Measurements from ENCODE around the gene TMEM98. TPM values are rescaled to one million over a fixed set of nuclear protein-coding genes. Genes with fewer than 3 reads are reported as not detected.
"Not testable (repeated sequence)": the region's sequence is repeated elsewhere in the genome, so short reads cannot be mapped to it uniquely, and the experiment has no call there.

Gene TMEM98
- total RNA-seq, 1 donor from 2014 or later, result not detected

DNA sequence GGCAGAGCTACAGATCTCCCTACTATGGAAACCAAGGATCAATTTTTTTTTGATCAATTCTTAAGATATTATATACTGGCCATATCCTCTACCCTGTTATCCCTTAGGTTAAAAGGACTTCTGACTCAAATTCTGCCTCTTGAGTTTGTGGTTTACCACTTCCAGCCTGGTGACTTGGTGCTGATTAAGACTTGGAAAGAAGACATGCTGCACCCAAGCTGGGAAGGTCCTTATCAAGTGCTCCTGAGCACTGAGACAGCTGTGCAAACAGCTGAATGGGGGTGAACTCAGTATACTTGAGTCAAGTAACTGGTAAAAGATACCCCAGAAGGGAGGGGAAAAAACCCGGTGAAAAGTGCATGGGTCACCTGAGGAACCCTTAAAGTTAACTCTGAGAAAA lies 43.2 kb downstream of the TMEM98 start:
- no peak overlapping the region for H3K4me3 Mint-ChIP-seq
- CTCF ChIA-PET, result no interaction called here
- intact Hi-C loops (cut with micrococcal nuclease), result no loop called here
- H3K27me3 Mint-ChIP-seq, result peaks cover 3% of the 10 kb centered on the region
- ATAC-seq (ENCODE audit: low read depth) (no peak), DNase-seq (no peak)
- H3K27ac Mint-ChIP-seq, result no peak overlapping the region
- peaks cover 8% of the 10 kb centered on the region for H3K9me3 Mint-ChIP-seq
- POLR2A ChIA-PET, result no interaction called here
- H3K36me3 Mint-ChIP-seq (ENCODE audit: low read depth), result no peaks in the 10 kb centered on the region
- TF ChIP-seq, protein P1, sequence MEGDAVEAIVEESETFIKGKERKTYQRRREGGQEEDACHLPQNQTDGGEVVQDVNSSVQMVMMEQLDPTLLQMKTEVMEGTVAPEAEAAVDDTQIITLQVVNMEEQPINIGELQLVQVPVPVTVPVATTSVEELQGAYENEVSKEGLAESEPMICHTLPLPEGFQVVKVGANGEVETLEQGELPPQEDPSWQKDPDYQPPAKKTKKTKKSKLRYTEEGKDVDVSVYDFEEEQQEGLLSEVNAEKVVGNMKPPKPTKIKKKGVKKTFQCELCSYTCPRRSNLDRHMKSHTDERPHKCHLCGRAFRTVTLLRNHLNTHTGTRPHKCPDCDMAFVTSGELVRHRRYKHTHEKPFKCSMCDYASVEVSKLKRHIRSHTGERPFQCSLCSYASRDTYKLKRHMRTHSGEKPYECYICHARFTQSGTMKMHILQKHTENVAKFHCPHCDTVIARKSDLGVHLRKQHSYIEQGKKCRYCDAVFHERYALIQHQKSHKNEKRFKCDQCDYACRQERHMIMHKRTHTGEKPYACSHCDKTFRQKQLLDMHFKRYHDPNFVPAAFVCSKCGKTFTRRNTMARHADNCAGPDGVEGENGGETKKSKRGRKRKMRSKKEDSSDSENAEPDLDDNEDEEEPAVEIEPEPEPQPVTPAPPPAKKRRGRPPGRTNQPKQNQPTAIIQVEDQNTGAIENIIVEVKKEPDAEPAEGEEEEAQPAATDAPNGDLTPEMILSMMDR (IDR thresholded peaks at IDR 0.05), result no peak
- H3K4me1 Mint-ChIP-seq, result no peaks in the 10 kb centered on the region

DNA sequence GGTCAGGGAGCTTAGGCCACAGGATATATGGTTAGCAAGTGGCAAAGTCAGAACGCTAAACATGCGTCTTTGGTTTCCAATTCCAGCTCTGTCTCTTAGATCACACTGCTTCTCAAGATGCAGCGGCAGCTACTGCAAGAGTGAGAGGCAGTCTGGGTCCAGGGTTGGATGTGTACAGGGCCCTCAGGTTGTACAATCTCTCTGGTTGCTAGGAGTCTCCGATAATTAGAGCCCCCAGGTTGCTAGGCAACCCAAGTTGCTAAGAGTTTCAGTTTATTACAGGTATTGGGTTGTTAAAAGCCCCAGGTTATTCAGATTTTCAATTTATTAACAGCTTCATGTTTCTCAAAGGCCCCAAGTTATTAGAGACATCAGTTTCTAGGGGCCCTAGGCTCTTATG lies 48.2 kb downstream of the TMEM98 start:
- Mint-ChIP-seq H3K36me3 (ENCODE audit: low read depth) (no peaks in the 10 kb centered on the region), H3K4me1 (no peaks in the 10 kb centered on the region), H3K4me3 (no peak overlapping the region), H3K27ac (no peak overlapping the region), H3K27me3 (peaks cover 2% of the 10 kb centered on the region), H3K9me3 (no peaks in the 10 kb centered on the region)
- intact Hi-C loops (cut with micrococcal nuclease), result no loop called here
- DNase-seq, result no peak
- no peak for ATAC-seq (ENCODE audit: low read depth)
- ChIA-PET POLR2A (no interaction called here), CTCF (no interaction called here)
- TF ChIP-seq, protein P1 (IDR thresholded peaks at IDR 0.05), result no peak

DNA sequence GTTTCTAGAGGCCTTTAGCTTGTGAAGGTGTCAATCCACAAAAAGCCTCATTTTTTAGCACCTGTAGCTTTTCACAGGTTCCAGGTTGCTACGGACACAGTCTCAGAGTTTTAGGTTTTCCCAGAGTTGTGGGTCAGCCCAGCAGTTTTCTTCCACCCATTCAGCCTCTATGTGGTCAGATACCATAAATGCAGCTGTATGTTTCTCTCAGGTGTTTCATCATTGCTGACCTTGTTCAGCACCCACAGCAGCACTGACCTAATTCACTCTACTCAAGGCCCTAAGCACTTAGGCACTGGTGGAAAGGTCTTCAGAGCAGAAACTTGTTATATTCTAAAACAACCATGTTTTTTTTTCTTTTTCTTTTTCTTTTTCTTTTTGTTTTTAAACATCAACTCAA lies 48.7 kb downstream of the TMEM98 start:
- peaks cover 2% of the 10 kb centered on the region for H3K27me3 Mint-ChIP-seq
- CTCF ChIA-PET, result no interaction called here

DNA sequence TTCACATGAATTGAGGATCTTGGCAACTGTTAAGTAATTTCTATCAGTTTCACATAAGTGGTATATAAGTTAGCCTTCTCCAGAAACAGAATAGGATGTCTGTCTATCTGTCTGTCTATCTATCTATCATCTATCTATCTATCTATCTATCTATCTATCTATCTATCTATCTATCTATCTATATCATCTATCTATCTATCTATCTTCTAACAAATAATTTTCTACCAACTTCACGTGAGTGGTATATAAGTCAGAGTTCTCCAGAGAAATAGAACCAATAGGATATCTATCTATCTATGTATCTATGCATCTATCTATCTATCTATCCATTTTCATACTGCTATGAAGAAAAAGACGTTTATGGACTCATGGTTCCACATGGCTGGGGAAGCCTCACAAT lies 52.3 kb downstream of the TMEM98 start:
- TF ChIP-seq, protein P1 (IDR thresholded peaks at IDR 0.05), result no peak
- ChIA-PET POLR2A (no interaction called here), CTCF (no interaction called here)
- DNase-seq (no peak), ATAC-seq (ENCODE audit: low read depth) (no peak)
- peaks cover 6% of the 10 kb centered on the region for H3K9me3 Mint-ChIP-seq
- no peaks in the 10 kb centered on the region for H3K4me1 Mint-ChIP-seq
- intact Hi-C loops (cut with micrococcal nuclease), result no loop called here
- peaks cover 8% of the 10 kb centered on the region for H3K27me3 Mint-ChIP-seq
- no peak overlapping the region for H3K4me3 Mint-ChIP-seq
- peaks cover 4% of the 10 kb centered on the region for H3K36me3 Mint-ChIP-seq (ENCODE audit: low read depth)
- H3K27ac Mint-ChIP-seq, result no peak overlapping the region

More for the DNA sequence above, 48.7 kb downstream of the TMEM98 start:
- no peaks in the 10 kb centered on the region for H3K36me3 Mint-ChIP-seq (ENCODE audit: low read depth)
- H3K4me1 Mint-ChIP-seq, result no peaks in the 10 kb centered on the region
- POLR2A ChIA-PET, result no interaction called here
- intact Hi-C loops (cut with micrococcal nuclease), result no loop called here
- ATAC-seq (ENCODE audit: low read depth), result no peak
- H3K27ac Mint-ChIP-seq, result no peak overlapping the region
- H3K4me3 Mint-ChIP-seq, result no peak overlapping the region
- H3K9me3 Mint-ChIP-seq, result no peaks in the 10 kb centered on the region
- TF ChIP-seq, protein P1 (IDR thresholded peaks at IDR 0.05), result no peak
- no peak for DNase-seq

DNA sequence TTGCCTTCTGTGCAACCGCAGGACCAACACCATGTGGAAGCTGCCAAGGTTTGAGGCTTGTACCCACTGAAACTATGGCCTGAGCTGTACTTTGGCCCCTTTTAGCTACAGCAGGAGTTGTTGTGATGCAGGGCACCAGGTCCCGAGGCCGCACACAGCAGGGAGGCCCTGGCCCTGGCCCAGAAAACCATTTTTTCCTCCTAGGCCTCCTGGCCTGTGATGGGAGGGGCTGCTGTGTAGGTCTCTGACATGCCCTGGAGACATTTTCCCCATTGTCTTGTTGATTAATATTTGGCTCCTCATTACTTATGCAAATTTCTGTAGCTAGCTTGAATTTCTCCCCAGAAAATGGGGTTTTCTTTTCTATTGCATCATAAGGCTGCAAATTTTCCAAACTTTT lies 53.7 kb downstream of the TMEM98 start:
- ATAC-seq (ENCODE audit: low read depth); H3K27me3 Mint-ChIP-seq; H3K4me3 Mint-ChIP-seq; H3K27ac Mint-ChIP-seq; CTCF ChIA-PET; POLR2A ChIA-PET; intact Hi-C loops (cut with micrococcal nuclease); H3K9me3 Mint-ChIP-seq; DNase-seq; H3K36me3 Mint-ChIP-seq (ENCODE audit: low read depth); H3K4me1 Mint-ChIP-seq: not testable (repeated sequence)

DNA sequence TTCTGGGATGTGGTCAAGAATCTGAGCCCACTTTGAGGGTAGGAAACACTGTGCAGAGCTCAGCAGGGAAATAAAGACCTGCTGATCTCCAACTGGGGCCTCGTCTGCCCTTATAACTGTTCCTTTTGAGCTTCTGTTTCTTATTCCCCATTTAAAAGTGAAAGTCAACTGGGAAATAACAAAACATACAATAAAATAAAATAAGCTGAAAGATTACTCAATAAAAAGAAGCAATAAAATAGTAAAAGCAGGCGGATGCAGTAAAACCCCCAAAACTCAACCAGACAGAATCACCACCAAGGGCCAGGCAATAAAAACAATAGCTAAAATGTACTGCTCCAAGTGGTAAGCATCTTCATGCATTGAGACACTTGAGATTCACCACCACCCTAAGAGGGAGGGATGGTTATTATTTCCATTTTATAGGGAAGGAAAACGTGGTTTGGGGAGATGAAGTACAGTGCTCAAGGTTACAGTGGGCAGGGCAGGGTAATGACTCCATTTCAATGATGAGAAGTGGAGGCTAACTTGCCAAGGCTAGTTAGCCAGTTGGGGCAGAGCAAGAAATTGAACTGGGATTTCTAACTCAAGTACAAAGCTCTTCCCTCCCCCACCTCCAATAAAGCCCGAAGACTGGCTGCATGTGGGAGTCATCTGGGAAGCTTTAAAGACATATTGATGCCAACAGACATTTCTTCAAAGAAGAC lies 57.2 kb downstream of the TMEM98 start:
- no peak for DNase-seq
- H3K4me1 Mint-ChIP-seq, result peaks cover 3% of the 10 kb centered on the region
- TF ChIP-seq, protein P1 (IDR thresholded peaks at IDR 0.05), result no peak
- ChIA-PET POLR2A (no interaction called here), CTCF (no interaction called here)
- no peak for ATAC-seq (ENCODE audit: low read depth)
- no peak overlapping the region for H3K27ac Mint-ChIP-seq
- peaks cover 22% of the 10 kb centered on the region for H3K9me3 Mint-ChIP-seq
- peaks cover 4% of the 10 kb centered on the region for H3K36me3 Mint-ChIP-seq (ENCODE audit: low read depth)
- H3K27me3 Mint-ChIP-seq, result peaks cover 6% of the 10 kb centered on the region
- intact Hi-C loops (cut with micrococcal nuclease), result no loop called here
- H3K4me3 Mint-ChIP-seq, result no peak overlapping the region

DNA sequence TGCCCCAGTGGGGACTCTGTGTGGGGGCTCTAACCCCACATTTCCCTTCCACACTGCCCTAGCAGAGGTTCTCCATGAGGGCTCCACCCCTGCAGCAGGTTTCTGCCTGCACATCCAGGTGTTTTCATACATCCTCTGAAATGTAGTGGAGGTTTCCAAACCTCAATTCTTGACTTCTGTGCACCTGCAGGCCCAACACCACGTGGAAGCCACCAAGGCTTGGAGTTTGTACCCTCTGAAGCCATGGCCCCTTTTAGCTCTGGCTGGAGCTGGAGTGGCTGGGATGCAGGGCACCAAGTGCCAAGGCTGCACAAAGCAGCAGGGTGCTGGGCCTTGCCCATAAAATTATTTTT lies 59.5 kb downstream of the TMEM98 start:
- H3K27ac Mint-ChIP-seq; POLR2A ChIA-PET; H3K27me3 Mint-ChIP-seq; H3K4me1 Mint-ChIP-seq; DNase-seq; ATAC-seq (ENCODE audit: low read depth); intact Hi-C loops (cut with micrococcal nuclease); H3K4me3 Mint-ChIP-seq; H3K36me3 Mint-ChIP-seq (ENCODE audit: low read depth): not testable (repeated sequence)
- CTCF ChIA-PET, result interaction anchor here (0.8 kb wide), 1 partner anchor 11 kb away, joined by 3 read pairs; no protein-coding TSS in a partner anchor
- H3K9me3 Mint-ChIP-seq, result peaks cover 16% of the 10 kb centered on the region

DNA sequence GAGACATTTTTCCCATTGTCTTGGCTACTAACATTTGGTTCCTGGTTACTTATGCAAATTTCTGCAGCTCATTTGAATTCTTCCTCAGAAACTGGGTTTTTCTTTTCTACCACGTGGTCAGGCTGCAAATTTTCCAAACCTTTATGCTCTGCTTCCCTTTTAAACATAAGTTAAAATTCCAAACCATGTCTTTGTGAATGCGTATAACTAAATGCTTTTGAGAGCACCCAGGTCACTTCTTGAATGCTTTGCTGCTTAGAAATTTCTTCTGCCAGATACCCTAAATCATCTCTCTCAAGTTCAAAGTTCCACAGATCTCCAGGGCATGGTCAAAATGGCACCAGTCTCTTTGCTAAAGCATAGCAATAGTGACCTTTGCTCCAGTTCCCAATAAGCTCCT lies 59.9 kb downstream of the TMEM98 start:
- ATAC-seq (ENCODE audit: low read depth); H3K27ac Mint-ChIP-seq; POLR2A ChIA-PET; H3K4me3 Mint-ChIP-seq; H3K27me3 Mint-ChIP-seq; intact Hi-C loops (cut with micrococcal nuclease); H3K4me1 Mint-ChIP-seq; H3K36me3 Mint-ChIP-seq (ENCODE audit: low read depth); DNase-seq: not testable (repeated sequence)
- H3K9me3 Mint-ChIP-seq, result peaks cover 15% of the 10 kb centered on the region
- CTCF ChIA-PET, result interaction anchor here (0.8 kb wide), 1 partner anchor 10 kb away, joined by 3 read pairs; no protein-coding TSS in a partner anchor

Data from activated B cell treated with CpG ODN at 0.5 μM for 24 hours (primary cell).